Stimulated activated CD8-positive, alpha-beta memory T cell treated with anti-CD3 and anti-CD28 coated beads, Interleukin-4, amount 100 ng/mL, for 48 hours (primary cell): ENCODE measurements around the gene AFAP1.
"Not testable (repeated sequence)": the region's sequence is repeated elsewhere in the genome, so short reads cannot be mapped to it uniquely, and the experiment has no call there.

Source experiments
- DNase-seq: peaks from one replicate; pipeline ENCODE4 v3.0.0-alpha.2; 2020

Gene AFAP1

GRCh38 chr4:7945709-7946380 is 6.2 kb upstream of the AFAP1 start:
- DNase-seq, result no peak

- no peak for DNase-seq
Measured at GRCh38 chr4:7944599-7945220, 5.0 kb upstream of the AFAP1 start.

GRCh38 chr4:7943688-7944087 is 4.0 kb upstream of the AFAP1 start:
- not testable (repeated sequence) for DNase-seq

GRCh38 chr4:7943211-7943610 is 3.5 kb upstream of the AFAP1 start:
- no peak for DNase-seq

DNA sequence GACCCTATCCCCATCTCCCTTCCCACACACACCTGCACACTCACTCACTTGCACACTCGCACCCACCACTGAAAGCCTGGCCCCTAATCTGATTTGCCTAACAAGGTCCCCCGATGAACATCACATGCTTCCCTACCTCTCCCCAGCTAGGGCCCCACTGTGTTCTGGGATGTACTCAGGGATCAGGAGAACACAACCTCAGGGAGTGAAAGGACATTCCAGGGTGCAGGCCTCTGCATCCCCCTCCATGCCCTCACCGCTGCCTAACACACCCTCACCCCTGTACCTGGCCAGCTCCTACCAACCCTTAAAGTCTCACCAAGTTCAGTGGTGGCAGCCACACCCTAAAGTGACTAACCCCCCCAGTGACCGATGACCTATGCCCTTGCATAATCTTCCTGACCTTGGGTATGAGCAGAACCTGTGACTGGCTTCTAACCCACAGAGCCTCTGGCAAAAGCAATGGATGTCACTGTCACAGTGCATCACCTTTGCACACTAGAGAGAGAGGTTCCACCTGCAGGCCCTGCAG is 2.4 kb upstream of the AFAP1 start:
- DNase-seq, result no peak

DNA sequence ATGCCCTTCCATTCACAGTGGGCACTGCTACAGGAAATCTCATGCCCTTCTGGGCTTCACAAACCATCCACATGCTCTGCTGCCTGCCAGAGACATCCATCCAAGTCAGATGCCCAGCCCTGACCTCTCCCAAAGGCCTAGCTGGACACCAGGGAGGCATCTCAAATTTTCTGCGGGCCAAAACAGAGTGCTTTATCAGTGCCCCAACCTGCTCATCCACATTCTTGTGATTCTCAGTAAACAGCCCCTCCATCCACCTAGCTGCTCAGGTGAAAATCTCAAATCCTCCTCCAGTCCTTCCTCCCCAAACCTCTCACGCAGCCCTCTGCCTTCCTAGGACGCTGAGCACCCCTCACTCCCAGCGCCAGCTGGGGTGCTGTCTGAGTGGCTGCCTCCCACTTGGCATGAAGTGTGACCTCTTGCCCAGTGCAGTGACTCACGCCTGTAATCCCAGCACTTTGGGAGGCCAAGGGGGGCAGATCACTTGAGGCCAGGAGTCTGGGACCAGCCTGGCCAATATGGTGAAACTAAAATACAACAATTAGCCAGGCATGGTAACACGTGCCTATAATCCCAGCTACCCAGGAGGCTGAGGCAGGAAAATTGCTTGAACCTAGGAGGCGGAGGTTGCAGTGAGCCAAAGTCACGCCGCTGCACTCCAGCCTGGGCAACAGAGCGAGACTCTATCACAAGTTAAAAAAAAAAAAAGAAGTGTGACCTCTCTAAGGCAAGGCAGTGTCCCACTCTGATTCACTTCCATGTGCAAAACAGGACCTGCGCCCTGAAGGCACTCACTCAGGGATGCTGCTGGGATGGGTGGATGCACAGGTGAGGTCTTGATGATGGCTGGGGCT is 1.7 kb upstream of the AFAP1 start:
- no peak for DNase-seq

DNA sequence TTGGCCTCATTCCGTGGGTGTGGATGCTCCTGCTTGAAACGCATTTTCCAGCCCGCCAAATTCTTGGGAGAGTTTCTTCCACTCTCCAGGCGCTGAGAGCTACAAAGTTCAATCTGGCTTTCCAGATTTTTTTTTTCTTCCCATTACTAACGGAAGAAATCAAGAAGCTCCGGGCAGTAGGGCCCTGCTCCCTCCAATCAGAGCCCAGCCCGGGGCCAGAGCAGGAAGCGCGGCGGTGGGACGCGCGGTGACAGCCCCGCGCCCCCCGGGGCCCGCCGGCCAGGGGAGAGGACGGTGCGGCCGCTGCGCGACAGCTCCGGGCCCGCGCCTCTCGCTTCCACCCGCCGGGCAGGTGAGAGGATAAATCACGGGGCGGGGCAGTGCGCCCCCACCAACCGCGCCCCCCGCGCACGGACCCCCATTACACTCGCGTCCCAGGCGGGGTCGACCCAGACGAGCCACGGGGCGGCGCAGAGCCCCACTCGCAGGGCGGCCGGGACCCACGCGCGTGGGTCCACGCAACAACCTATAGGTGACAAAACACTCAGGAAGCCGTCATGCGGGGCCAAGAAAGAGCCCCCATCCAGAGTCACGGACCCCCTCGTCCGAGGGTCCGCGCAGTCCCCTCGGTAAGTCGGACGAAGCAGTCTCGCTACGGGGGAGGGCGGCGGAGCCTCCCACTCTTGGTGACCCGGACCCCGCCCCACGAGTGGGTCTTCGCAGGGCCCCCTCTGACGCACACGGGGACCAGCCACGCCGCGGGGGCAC is 868 bp downstream of the AFAP1 start:
- DNase-seq, result no peak

DNA sequence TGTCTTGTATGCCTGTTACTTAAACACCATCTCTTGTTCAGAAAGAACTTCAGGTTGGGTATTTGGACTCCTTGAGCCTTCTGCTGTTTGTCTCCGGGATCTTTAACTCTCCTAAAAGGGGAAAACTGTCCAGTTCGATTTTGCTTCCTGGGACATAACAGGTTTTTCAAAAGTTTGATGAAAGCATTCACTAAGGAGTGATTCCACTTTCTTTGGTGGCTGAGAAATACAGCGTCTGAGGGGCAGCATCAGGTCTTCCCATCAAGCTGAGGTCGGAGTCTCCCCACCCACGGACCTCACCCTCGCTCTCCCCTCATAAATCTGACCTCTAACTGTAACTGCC is 1.4 kb downstream of the AFAP1 start:
- peak; percentile 39 for DNase-seq

DNA sequence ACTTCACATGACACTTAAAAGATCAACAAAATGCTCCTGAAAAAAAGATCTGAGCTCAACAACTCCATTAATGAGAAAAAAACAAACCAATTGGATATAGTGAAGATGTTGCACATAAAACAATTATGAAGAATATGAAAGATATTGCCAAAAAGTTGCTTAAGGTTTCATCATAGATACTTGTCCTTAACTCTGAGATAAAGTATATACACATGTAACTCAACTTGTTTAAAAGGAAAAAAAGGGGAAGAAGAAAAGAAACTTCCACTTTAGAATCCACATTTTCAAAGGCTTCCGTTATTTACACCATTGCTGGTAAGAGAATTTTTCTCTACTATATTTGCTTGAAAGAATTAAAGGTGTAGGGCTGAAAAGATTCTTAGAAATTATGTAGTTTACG is 2.7 kb downstream of the AFAP1 start:
- no peak for DNase-seq

GRCh38 chr4:7933651-7934510 is 5.8 kb downstream of the AFAP1 start:
- no peak for DNase-seq

- no peak for DNase-seq
Measured at GRCh38 chr4:7932287-7932686, 7.4 kb downstream of the AFAP1 start.

- no peak for DNase-seq
Measured at GRCh38 chr4:7929118-7929951, 10.3 kb downstream of the AFAP1 start.

DNA sequence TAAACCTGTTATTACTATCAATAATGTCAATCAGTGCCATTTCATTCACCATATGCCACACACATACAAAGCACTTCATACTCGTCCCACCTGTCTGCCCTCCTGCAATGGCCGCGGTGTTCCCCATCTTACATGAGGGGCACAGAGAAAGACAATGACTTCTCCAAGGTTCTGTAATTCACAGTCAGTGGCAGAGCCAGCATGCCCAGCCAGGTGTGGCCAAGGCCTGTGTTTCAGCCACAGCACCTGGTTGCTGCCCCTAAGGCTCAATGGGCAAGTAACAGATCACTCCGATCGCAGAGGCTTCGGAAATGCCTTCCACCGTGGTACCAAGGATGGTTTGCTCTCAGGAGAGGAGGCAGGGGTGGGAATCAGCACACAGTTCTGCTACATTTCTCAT is 10.9 kb downstream of the AFAP1 start:
- DNase-seq, result no peak

DNA sequence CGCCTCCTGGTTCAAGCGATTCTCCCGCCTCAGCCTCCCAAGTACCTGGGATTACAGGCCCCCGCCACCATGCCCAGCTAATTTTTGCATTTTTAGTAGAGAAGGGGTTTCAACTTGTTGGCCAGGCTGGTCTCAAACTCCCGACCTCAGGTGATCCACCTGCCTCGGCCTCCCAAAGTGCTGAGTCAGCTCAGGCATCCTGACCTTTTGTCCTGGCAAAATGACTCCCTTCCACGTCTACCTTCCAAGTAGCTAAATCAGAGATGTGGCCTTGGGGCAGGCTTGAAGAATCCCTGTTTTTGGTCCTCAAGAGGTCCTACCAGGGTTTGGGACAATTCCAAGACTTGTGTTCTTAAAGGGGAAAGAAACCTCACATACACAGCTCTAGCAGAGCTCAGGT is 12.8 kb downstream of the AFAP1 start:
- no peak for DNase-seq

GRCh38 chr4:7924570-7924969 is 15.1 kb downstream of the AFAP1 start:
- DNase-seq, result no peak

GRCh38 chr4:7924163-7924562 is 15.5 kb downstream of the AFAP1 start:
- no peak for DNase-seq

- no peak for DNase-seq
Measured at GRCh38 chr4:7922466-7922865, 17.2 kb downstream of the AFAP1 start.

- DNase-seq, result no peak
Measured at GRCh38 chr4:7918981-7919380, 20.7 kb downstream of the AFAP1 start.

- not testable (repeated sequence) for DNase-seq
Measured at GRCh38 chr4:7918187-7918586, 21.5 kb downstream of the AFAP1 start.

GRCh38 chr4:7917669-7918068 is 22.0 kb downstream of the AFAP1 start:
- no peak for DNase-seq

- no peak for DNase-seq
Measured at GRCh38 chr4:7915875-7916242, 23.8 kb downstream of the AFAP1 start.
